HEK293 (cell line): Measurements from ENCODE around the gene IGF2R.

ENCODE experiments used
- CTCF ChIA-PET: fragments of 350-600 bp; formaldehyde crosslinking; extraction: SDS; loops from one replicate; lab custom pipeline; 2021; ENCODE audit warnings: antibody characterized with exemption; lab: Yijun Ruan, JAX
- POLR2A ChIA-PET: fragments of 300-600 bp; formaldehyde crosslinking; extraction: SDS; loops from one replicate; lab custom pipeline; 2020; ENCODE audit warnings: antibody characterized with exemption, inconsistent platforms; lab: Yijun Ruan, JAX
- H3K27ac ChIP-seq: fragments of 200-500 bp; sonication (Bioruptor generic); 2 replicates; pipeline ENCODE4 v1.5.1; 2014; ENCODE audit warnings: low read depth, low read length, control low read depth, inconsistent platforms; ENCODE audit errors: extremely low read depth
- H3K36me3 ChIP-seq, 2 experiments: fragments of 200-500 bp in 1 of 2; sonication (Bioruptor generic) in 1 of 2; 1 replicate in 1 of 2; 2 replicates in 1 of 2; pipeline ENCODE4 v1.5.1; 2014 to 2017; ENCODE audit warnings: inconsistent platforms in 2 of 2, low read length in 2 of 2; ENCODE audit not compliant: control insufficient read depth in 2 of 2, insufficient read depth in 1 of 2
- H3K4me1 ChIP-seq: fragments of 200-500 bp; sonication (Bioruptor generic); 2 replicates; pipeline ENCODE4 v1.5.1; 2014; ENCODE audit warnings: mild to moderate bottlenecking, low read length, inconsistent platforms; ENCODE audit not compliant: control insufficient read depth, insufficient read depth
- H3K4me3 ChIP-seq: 2 replicates; pipeline ENCODE4 v1.5.1; 2011; ENCODE audit warnings: low read depth, mild to moderate bottlenecking, control low read depth, low read length, moderate library complexity
- H3K9me3 ChIP-seq: fragments of 200-500 bp; sonication (Bioruptor generic); 2 replicates; pipeline ENCODE4 v1.5.1; 2014; ENCODE audit warnings: low read depth, low read length, inconsistent platforms; ENCODE audit not compliant: control insufficient read depth, insufficient read depth
- BCL11A ChIP-seq: fragments of 450-650 bp; formaldehyde crosslinking; IDR thresholded peaks from 2 replicates; pipeline ENCODE4 v1.5.1; 2016; ENCODE audit warnings: low read depth, missing biosample characterization, missing genetic modification characterization
- PATZ1 ChIP-seq: fragments of 450-650 bp; formaldehyde crosslinking; IDR thresholded peaks from 2 replicates; pipeline ENCODE4 v1.5.1; 2016; ENCODE audit warnings: missing biosample characterization, missing genetic modification characterization
- ZBTB21 ChIP-seq: fragments of 450-650 bp; formaldehyde crosslinking; IDR thresholded peaks from 2 replicates; pipeline ENCODE4 v1.5.1; 2017; ENCODE audit warnings: missing biosample characterization, missing genetic modification characterization
- ZNF10 ChIP-seq: fragments of 450-650 bp; formaldehyde crosslinking; IDR thresholded peaks from 2 replicates; pipeline ENCODE4 v1.5.1; 2017; ENCODE audit warnings: missing biosample characterization, missing genetic modification characterization
- ZNF121 ChIP-seq: fragments of 450-650 bp; formaldehyde crosslinking; IDR thresholded peaks from 2 replicates; pipeline ENCODE4 v1.5.1; 2016; ENCODE audit warnings: missing biosample characterization, missing genetic modification characterization
- ZNF16 ChIP-seq: fragments of 450-650 bp; formaldehyde crosslinking; IDR thresholded peaks from 2 replicates; pipeline ENCODE4 v1.5.1; 2016; ENCODE audit warnings: low read depth, missing biosample characterization, missing genetic modification characterization
- ZNF473 ChIP-seq: fragments of 450-650 bp; formaldehyde crosslinking; IDR thresholded peaks from 2 replicates; pipeline ENCODE4 v1.5.1; 2017; ENCODE audit warnings: missing biosample characterization, missing genetic modification characterization
- ZNF514 ChIP-seq: fragments of 450-650 bp; formaldehyde crosslinking; IDR thresholded peaks from 2 replicates; pipeline ENCODE4 v1.5.1; 2016; ENCODE audit warnings: missing biosample characterization, missing genetic modification characterization
- ZNF555 ChIP-seq: fragments of 450-650 bp; formaldehyde crosslinking; conservative IDR thresholded peaks from 2 replicates; pipeline ENCODE4 v1.5.1; 2017; ENCODE audit warnings: missing biosample characterization, mild to moderate bottlenecking, missing genetic modification characterization, inconsistent platforms
- ZNF571 ChIP-seq: fragments of 450-650 bp; formaldehyde crosslinking; IDR thresholded peaks from 2 replicates; pipeline ENCODE4 v1.5.0; 2017; ENCODE audit warnings: missing biosample characterization, missing genetic modification characterization
- ZNF596 ChIP-seq: fragments of 450-650 bp; IDR thresholded peaks from 2 replicates; pipeline ENCODE4 v1.5.0; 2018; ENCODE audit warnings: missing biosample characterization, mild to moderate bottlenecking, missing genetic modification characterization, moderate library complexity
- ZNF623 ChIP-seq: fragments of 450-650 bp; formaldehyde crosslinking; IDR thresholded peaks from 2 replicates; pipeline ENCODE4 v1.5.1; 2016; ENCODE audit warnings: missing biosample characterization, missing genetic modification characterization
- ZNF677 ChIP-seq: fragments of 450-650 bp; IDR thresholded peaks from 2 replicates; pipeline ENCODE4 v1.5.0; 2018; ENCODE audit warnings: missing biosample characterization, mild to moderate bottlenecking, missing genetic modification characterization, moderate library complexity
- ZNF76 ChIP-seq: fragments of 450-650 bp; formaldehyde crosslinking; IDR thresholded peaks from 2 replicates; pipeline ENCODE4; 2016; ENCODE audit warnings: low read depth, missing biosample characterization, missing genetic modification characterization, borderline replicate concordance
- ZXDB ChIP-seq: fragments of 450-650 bp; formaldehyde crosslinking; IDR thresholded peaks from 2 replicates; pipeline ENCODE4 v1.5.1; 2016; ENCODE audit warnings: missing biosample characterization, missing genetic modification characterization
- TF ChIP-seq, protein P1 (sequence below): fragments of 450-650 bp; formaldehyde crosslinking; IDR thresholded peaks from 2 replicates; pipeline ENCODE4 v1.5.1; 2017; ENCODE audit warnings: missing biosample characterization, missing genetic modification characterization
- TF ChIP-seq, protein P2 (sequence below): fragments of 450-650 bp; formaldehyde crosslinking; IDR thresholded peaks from 2 replicates; pipeline ENCODE4 v1.5.1; 2016; ENCODE audit warnings: missing biosample characterization, missing genetic modification characterization

The IGF2R gene

GRCh38 chr6:159970659-159971063 is 1.8 kb downstream of the IGF2R start:
- no peak overlapping the region for H3K27ac ChIP-seq
- POLR2A ChIA-PET, result no interaction called here
- CTCF ChIA-PET, result interaction anchor here (0.7 kb wide), 1 partner anchor 26 kb away, joined by 5 read pairs; no protein-coding TSS in a partner anchor

DNA sequence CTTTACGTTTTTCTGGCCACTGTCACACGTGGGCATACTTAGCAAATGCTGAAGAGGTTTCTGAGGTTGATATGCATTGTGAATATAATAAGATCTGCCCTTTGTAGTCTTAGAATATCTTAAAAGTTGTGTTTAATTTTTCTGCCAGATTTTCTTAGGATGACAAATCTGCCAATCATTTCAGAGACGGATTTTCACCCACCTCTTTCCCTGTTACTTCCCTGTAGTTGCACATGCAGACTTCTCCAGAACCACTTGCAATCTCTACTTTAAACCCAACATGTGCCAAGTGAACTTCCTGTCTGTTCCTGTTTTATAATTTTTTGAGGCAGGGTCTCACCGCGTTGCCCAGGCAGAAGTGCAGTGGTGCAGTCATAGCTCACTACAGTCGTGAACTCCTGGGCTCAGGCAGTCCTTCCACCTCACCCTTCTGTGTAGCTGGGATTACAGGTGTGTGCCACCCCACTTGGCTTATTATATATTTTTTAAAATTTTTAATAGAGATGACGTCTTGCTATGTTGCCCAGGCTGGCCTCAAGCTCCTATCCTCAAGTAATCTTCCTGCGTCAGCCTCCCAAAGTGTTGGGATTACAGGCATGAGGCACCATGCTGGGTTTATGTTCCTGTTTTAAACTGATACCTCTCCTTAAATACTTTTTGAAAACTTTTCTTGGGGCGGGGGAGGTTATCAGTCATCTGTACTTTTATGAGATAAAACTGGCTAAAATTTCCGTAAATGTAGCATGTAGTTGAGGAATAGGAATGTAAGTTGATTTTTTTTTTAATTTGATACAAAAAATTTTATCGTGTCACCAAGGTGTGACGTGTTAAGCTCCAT is 2.7 kb downstream of the IGF2R start:
- Histone ChIP-seq H3K4me3 (no peak overlapping the region), H3K27ac (no peak overlapping the region), H3K9me3 (no peaks in the 10 kb centered on the region), H3K36me3 (no peaks in the 10 kb centered on the region), H3K4me1 (peaks cover 3% of the 10 kb centered on the region; the same call in 1 of the 2 replicates)
- TF ChIP-seq ZNF121, result peak; percentile 67; the same call in 1 of the 2 replicates
- no peak for TF ChIP-seq ZNF16 (tag by site-specific recombination)
- POLR2A ChIA-PET, result no interaction called here
- CTCF ChIA-PET, result interaction anchor here (0.6 kb wide), 2 partner anchors 66 to 120 kb away, joined by 4 read pairs; no protein-coding TSS in a partner anchor

More at GRCh38 chr6:159970659-159971063, 1.8 kb downstream of the IGF2R start:
- H3K9me3 ChIP-seq, result no peaks in the 10 kb centered on the region
- no peaks in the 10 kb centered on the region for H3K36me3 ChIP-seq
- no peak for TF ChIP-seq BCL11A
- H3K4me3 ChIP-seq, result peak overlapping the region; percentile 82
- peaks cover 3% of the 10 kb centered on the region; the same call in 1 of the 2 replicates for H3K4me1 ChIP-seq

DNA sequence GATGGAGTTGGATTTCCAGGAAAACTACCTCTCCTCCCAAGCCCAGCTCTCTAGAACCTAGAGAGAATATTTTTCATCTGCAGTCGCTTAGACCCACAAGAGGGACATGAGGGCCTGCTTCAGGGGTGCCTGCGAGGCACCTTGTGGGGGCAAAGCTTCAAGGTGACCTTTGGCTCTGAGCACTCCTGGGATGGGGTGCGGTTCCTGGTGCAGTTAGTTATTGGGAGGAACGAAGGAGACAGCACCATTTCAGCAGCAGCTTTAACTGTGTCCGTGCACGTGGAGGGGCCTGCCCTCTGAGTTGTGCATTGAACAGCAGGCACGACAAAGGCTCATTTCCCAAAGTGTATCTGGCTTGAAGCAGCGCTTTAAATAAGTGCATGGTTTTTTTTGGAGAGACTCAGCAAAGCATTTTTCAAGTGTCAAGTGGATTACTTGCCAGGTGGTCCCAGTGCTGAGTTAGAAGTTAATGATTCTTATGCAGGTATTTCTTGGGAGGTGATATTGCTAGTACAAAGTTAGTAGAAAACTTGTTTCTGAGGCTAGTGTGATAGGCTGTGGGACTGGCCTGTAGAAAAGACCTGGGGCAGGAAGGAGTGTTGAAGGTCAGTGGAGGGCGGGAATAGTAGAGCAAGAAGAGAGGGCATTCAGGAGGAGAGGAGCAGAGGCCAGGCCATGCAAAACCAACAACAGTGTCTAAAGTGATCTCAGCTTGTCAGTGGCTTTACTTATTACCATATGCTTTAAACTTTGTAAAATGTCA is 3.8 kb downstream of the IGF2R start:
- no peak for TF ChIP-seq ZNF677
- no peak for TF ChIP-seq ZBTB21 (tag by site-specific recombination)
- TF ChIP-seq ZXDB (tag by site-specific recombination), result no peak
- TF ChIP-seq ZNF571, result no peak
- no peak for TF ChIP-seq ZNF76 (tag by site-specific recombination)
- TF ChIP-seq PATZ1 (tag by site-specific recombination), result no peak
- Histone ChIP-seq H3K4me3 (no peak overlapping the region), H3K36me3 (no peaks in the 10 kb centered on the region), H3K4me1 (peaks cover 6% of the 10 kb centered on the region), H3K27ac (no peak overlapping the region), H3K9me3 (no peaks in the 10 kb centered on the region)
- ChIA-PET CTCF (interaction anchor here (0.6 kb wide), 1 partner anchor 1197 kb away, joined by 3 read pairs; no protein-coding TSS in a partner anchor), POLR2A (interaction anchor here (0.8 kb wide), 1 partner anchor 276 kb away, joined by 3 read pairs; no protein-coding TSS in a partner anchor)

DNA sequence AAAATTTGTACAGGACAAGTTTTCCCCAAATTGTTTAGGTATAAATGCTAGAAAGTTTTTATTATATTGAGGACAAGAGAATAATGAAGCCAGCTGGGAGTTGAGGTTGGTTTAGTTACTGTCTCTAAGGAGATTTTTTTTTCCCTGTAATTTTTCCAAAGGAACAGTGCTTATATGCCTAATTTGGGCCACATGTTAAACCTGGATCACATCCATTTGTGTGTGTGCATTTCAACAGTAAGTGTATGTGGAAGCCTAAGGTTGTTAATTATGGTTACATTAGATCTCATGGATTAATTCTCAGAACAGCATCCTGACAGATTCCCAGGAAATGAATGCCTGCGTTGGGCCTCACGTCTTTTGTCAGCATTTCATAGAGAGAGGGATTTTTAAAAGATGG is 4.5 kb downstream of the IGF2R start:
- Histone ChIP-seq H3K27ac (no peak overlapping the region), H3K4me3 (no peak overlapping the region), H3K36me3 (no peaks in the 10 kb centered on the region), H3K4me1 (peaks cover 8% of the 10 kb centered on the region), H3K9me3 (no peaks in the 10 kb centered on the region)
- CTCF ChIA-PET, result interaction anchor here (0.6 kb wide), 1 partner anchor 1197 kb away, joined by 3 read pairs; no protein-coding TSS in a partner anchor
- POLR2A ChIA-PET, result no interaction called here
- TF ChIP-seq, protein P1, sequence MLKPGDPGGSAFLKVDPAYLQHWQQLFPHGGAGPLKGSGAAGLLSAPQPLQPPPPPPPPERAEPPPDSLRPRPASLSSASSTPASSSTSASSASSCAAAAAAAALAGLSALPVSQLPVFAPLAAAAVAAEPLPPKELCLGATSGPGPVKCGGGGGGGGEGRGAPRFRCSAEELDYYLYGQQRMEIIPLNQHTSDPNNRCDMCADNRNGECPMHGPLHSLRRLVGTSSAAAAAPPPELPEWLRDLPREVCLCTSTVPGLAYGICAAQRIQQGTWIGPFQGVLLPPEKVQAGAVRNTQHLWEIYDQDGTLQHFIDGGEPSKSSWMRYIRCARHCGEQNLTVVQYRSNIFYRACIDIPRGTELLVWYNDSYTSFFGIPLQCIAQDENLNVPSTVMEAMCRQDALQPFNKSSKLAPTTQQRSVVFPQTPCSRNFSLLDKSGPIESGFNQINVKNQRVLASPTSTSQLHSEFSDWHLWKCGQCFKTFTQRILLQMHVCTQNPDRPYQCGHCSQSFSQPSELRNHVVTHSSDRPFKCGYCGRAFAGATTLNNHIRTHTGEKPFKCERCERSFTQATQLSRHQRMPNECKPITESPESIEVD, result no peak
- TF ChIP-seq ZNF10 (no peak), ZNF514 (no peak), ZNF623 (tag by site-specific recombination) (no peak), ZNF596 (no peak), ZNF555 (tag by site-specific recombination) (no peak), ZNF473 (tag by site-specific recombination) (no peak)
- TF ChIP-seq, protein P2, sequence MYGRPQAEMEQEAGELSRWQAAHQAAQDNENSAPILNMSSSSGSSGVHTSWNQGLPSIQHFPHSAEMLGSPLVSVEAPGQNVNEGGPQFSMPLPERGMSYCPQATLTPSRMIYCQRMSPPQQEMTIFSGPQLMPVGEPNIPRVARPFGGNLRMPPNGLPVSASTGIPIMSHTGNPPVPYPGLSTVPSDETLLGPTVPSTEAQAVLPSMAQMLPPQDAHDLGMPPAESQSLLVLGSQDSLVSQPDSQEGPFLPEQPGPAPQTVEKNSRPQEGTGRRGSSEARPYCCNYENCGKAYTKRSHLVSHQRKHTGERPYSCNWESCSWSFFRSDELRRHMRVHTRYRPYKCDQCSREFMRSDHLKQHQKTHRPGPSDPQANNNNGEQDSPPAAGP, result no peak
